MG63 (cell line): ENCODE results near the gene RBFOX2. TPM values are rescaled to one million over a fixed set of nuclear protein-coding genes. Genes with fewer than 3 reads are reported as not detected.
"Not testable (repeated sequence)": the region's sequence is repeated elsewhere in the genome, so short reads cannot be mapped to it uniquely, and the experiment has no call there.

Source experiments
- DNase-seq: peaks from one replicate; pipeline ENCODE4 v3.0.0-alpha.2; 2020
- H3K27me3 ChIP-seq: fragments of 250-450 bp; sonication (Bioruptor Pico); 2 replicates; pipeline ENCODE4 v1.5.1; 2020; ENCODE audit warnings: mild to moderate bottlenecking, moderate library complexity
- H3K36me3 ChIP-seq: fragments of 250-450 bp; sonication (Bioruptor Pico); 2 replicates; pipeline ENCODE4 v1.5.1; 2020; ENCODE audit warnings: mild to moderate bottlenecking, moderate library complexity
- H3K4me3 ChIP-seq: fragments of 250-450 bp; sonication (Bioruptor Pico); 2 replicates; pipeline ENCODE4 v1.5.1; 2020; ENCODE audit warnings: mild to moderate bottlenecking, moderate library complexity
- H3K9me3 ChIP-seq: fragments of 250-450 bp; sonication (Bioruptor Pico); 2 replicates; pipeline ENCODE4 v1.5.1; 2020; ENCODE audit warnings: mild to moderate bottlenecking, moderate library complexity
- total RNA-seq: library from RNA; depleted of rRNA; stranded (reverse); fragments of >200 nt; shearing (Covaris generic); gene quantifications from 2 replicates; pipeline ENCODE4 v1.2.3, GENCODE V29; 2014; ENCODE audit warnings: low replicate concordance

Gene RBFOX2
- total RNA-seq, 1 experiment from 2014 or later = 65.6 TPM

DNA sequence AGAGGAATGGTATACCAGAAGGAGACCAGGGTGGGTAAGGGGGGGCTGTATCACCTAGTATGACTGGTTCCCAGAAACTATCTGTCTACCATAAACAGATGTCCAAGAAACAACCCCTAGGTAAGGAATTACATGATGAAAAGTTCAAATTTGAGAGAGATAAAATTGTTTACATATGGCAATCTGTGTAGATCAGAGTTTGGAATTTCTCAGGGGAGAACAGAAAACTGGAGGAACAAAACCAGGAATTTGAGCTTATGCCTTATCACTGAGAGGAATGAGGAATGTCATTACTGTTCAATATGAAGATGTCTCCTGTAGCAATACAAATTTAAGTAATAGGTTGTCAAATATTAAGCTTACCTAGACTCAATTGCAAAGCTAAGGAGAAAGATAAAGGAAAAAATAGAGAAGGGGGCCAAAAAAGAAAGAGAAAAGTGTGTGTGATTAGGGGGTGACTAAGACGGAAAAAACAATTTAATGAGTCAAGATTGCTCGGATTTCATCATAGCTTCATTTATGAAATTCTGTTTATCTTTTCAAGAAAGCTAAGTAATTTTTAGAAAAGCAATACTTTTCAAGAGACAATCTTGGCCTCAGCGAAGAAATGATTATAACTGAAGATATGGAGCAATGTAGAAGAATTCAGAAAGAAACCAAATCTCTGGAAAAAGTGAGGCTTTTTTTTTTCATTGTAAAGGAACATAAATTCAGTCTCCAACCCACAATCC lies 193.2 kb downstream of the RBFOX2 start:
- Histone ChIP-seq H3K9me3 (no peaks in the 10 kb centered on the region), H3K36me3 (peaks cover 24% of the 10 kb centered on the region), H3K4me3 (peak overlapping the region; percentile 66), H3K27me3 (no peaks in the 10 kb centered on the region)
- no peak for DNase-seq

- Histone ChIP-seq H3K4me3 (peak overlapping the region; percentile 66; the same call in 1 of the 2 replicates), H3K9me3 (no peaks in the 10 kb centered on the region), H3K27me3 (no peaks in the 10 kb centered on the region), H3K36me3 (peaks cover 38% of the 10 kb centered on the region)
- DNase-seq = no peak
These were observed 194.6 kb downstream of the RBFOX2 start for GRCh38 chr22:35834061-35834460.

DNA sequence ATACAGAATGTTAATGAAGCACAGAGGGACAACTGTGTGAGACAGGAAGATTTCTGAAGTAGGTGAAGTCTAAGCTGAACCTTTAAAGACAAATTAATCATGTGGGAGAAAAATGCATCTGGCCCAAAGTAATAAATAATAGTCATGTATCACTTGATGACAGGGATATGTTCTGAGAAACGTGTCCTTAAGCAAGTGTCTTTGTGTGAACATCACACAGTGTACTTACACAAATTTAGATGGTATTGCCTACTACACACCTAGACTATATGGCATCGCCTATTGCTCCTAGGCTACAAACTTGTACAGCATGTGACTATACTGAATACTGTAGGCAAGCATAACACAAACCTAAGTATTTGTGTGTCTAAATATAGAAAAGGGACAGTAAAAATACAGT lies 198.3 kb downstream of the RBFOX2 start:
- peaks cover 49% of the 10 kb centered on the region for H3K36me3 ChIP-seq
- no peaks in the 10 kb centered on the region for H3K27me3 ChIP-seq
- H3K4me3 ChIP-seq = no peak overlapping the region
- H3K9me3 ChIP-seq = no peaks in the 10 kb centered on the region
- DNase-seq = no peak

GRCh38 chr22:35824256-35824655 lies 204.4 kb downstream of the RBFOX2 start:
- DNase-seq = no peak
- Histone ChIP-seq H3K36me3 (peaks cover 48% of the 10 kb centered on the region), H3K4me3 (no peak overlapping the region), H3K27me3 (no peaks in the 10 kb centered on the region), H3K9me3 (no peaks in the 10 kb centered on the region)

DNA sequence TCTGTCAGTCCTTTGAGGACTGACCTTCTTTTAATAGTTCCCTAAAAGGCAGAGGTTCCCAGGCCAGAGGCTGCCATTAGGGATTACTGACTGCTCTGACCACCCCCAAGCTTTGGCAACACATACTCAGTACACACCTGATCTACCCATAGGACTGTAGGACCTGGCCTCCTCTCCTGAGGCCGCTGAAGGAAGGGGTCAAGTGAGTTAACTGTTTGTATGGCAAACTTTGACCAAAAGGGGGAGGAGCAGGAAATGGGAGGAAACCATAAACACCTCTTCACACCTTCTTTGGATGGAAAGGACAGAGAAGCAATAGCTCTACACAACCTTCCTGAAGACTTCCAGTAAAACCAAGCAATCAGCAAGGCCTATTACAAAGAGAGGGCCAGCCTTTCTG lies 207.0 kb downstream of the RBFOX2 start:
- no peak for DNase-seq
- Histone ChIP-seq H3K36me3 (peaks cover 45% of the 10 kb centered on the region), H3K27me3 (no peaks in the 10 kb centered on the region), H3K9me3 (no peaks in the 10 kb centered on the region), H3K4me3 (no peak overlapping the region)

- peaks cover 54% of the 10 kb centered on the region for H3K36me3 ChIP-seq
- no peaks in the 10 kb centered on the region for H3K9me3 ChIP-seq
- DNase-seq = no peak
- no peaks in the 10 kb centered on the region for H3K27me3 ChIP-seq
- no peak overlapping the region for H3K4me3 ChIP-seq
These were observed 209.2 kb downstream of the RBFOX2 start for GRCh38 chr22:35819421-35819820.

DNA sequence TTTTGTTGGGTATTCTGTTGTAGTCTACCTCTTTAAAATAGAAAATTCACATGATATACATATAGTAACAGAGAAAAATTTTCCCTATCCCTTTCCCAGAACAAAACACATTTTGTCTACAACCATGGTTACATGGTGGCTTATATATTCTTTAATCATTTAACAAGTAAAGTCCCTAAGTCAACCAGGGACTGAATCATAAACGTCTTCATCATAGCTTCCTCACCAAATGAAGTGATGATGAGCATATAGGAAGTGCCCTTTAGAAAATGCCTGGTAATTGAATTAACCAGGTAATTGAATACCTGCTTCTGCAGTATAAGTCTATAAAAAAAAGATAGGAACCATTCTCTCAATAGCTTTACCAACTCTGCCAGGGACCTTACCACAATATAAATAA lies 209.7 kb downstream of the RBFOX2 start:
- H3K9me3 ChIP-seq = no peaks in the 10 kb centered on the region
- peaks cover 55% of the 10 kb centered on the region for H3K36me3 ChIP-seq
- no peak for DNase-seq
- H3K27me3 ChIP-seq = no peaks in the 10 kb centered on the region
- H3K4me3 ChIP-seq = no peak overlapping the region

DNA sequence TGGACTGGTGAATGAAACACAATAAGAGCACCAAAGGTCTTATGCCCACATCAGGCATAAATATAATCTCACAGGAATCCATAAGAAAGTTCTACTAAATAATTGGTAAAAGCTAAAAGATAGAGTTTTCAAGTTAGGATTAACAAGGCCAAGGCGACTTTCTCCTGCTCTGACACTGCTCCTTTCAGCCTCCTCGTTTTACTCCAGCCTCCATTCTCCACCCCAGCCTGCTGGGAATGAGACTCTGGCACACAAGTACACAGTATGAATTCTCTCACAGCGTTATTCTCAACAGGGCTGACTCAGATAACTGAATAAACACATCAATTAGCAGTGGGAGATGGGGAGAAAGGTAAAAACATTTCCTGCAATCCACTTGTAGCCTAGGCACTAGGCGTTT lies 216.0 kb downstream of the RBFOX2 start:
- H3K27me3 ChIP-seq = no peaks in the 10 kb centered on the region
- no peak for DNase-seq
- no peak overlapping the region for H3K4me3 ChIP-seq
- peaks cover 78% of the 10 kb centered on the region for H3K36me3 ChIP-seq
- H3K9me3 ChIP-seq = peaks cover 2% of the 10 kb centered on the region; the same call in 1 of the 2 replicates

DNA sequence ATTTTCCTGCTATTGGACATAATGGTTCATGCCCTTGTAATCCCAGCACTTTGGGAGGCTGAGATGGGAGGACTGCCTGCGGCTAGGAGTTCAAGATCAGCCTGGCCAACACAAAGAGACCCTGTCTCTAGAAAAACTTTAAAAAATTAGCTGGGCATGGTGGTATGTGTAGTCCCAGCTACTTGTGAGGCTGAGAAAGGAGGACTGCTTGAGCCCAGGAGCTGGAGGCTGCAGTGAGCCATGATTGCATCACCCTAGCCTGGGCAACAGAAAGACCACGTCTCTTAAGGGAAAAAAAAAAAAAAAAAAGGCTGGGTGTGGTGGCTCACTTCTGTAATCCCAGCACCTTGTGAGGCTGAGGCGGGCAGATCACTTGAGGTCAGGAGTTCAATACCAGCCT lies 217.0 kb downstream of the RBFOX2 start:
- no peak overlapping the region for H3K4me3 ChIP-seq
- H3K27me3 ChIP-seq = no peaks in the 10 kb centered on the region
- H3K36me3 ChIP-seq = peaks cover 81% of the 10 kb centered on the region
- H3K9me3 ChIP-seq = peaks cover 2% of the 10 kb centered on the region; the same call in 1 of the 2 replicates
- DNase-seq = no peak

DNA sequence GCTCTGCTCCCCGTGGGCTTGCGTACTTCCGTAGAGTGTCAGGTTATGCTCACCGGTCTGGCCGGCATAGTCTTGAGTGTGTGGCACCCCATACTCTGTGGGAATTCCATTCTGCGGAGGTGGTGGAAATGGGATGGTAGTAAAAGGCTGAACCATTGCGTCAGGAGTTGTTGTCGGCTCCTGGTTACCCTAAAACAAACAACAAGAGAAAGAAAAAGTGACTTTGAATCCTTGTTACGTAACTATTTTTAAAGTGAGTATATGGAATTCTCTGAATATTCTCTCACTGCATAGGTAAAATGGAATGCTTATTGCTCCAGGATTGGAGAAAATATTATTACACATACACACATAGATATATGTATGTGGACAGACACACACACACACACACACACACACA lies 218.8 kb downstream of the RBFOX2 start:
- Histone ChIP-seq H3K36me3 (peaks cover 75% of the 10 kb centered on the region), H3K27me3 (no peaks in the 10 kb centered on the region), H3K9me3 (peaks cover 2% of the 10 kb centered on the region; the same call in 1 of the 2 replicates), H3K4me3 (no peak overlapping the region)
- DNase-seq = no peak

- peaks cover 2% of the 10 kb centered on the region; the same call in 1 of the 2 replicates for H3K9me3 ChIP-seq
- no peak overlapping the region for H3K4me3 ChIP-seq
- no peaks in the 10 kb centered on the region for H3K27me3 ChIP-seq
- DNase-seq = no peak
- H3K36me3 ChIP-seq = peaks cover 79% of the 10 kb centered on the region
These were observed 220.2 kb downstream of the RBFOX2 start for GRCh38 chr22:35808377-35808776.

DNA sequence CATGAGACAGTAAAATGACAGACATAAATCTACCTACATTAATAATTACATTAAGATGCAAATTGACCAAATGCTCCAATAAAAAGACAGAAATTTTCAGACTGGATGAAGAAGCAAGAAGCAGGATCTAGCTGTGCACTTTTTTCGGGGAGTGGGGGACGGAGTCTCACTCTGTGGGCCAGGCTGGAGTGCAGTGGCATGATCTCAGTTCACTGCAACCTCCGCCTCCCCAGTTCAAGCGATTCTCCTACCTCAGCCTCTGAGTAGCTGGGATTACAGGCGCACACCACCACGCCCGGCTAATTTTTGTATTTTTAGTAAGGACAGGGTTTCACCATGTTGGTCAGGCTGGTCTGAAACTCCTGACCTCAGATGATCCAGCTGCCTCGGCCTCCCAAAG lies 222.0 kb downstream of the RBFOX2 start:
- H3K4me3 ChIP-seq = not testable (repeated sequence)
- H3K36me3 ChIP-seq = peaks cover 84% of the 10 kb centered on the region

DNA sequence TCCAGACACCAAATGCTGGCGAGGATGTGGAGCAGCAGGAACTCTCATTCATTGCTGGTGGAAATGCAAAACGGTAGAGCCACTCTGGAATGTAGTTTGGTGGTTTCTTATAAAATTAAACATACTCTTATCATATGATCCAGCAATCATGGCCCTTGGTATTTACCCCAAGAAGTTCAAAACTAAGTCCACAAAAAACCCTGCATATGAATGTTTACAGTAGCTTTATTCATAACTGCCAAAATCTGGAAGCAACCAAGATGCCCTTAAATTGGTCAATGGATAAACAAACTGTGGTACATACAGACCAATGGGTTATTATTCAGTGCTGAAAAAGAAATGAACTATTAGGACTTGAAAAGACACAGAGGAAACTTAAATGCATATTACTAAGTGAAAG lies 223.2 kb downstream of the RBFOX2 start:
- Histone ChIP-seq H3K4me3 (no peak overlapping the region), H3K36me3 (peaks cover 86% of the 10 kb centered on the region), H3K27me3 (no peaks in the 10 kb centered on the region), H3K9me3 (no peaks in the 10 kb centered on the region)
- DNase-seq = no peak

More for the DNA sequence above, 222.0 kb downstream of the RBFOX2 start:
- not testable (repeated sequence) for H3K9me3 ChIP-seq, DNase-seq, H3K27me3 ChIP-seq

DNA sequence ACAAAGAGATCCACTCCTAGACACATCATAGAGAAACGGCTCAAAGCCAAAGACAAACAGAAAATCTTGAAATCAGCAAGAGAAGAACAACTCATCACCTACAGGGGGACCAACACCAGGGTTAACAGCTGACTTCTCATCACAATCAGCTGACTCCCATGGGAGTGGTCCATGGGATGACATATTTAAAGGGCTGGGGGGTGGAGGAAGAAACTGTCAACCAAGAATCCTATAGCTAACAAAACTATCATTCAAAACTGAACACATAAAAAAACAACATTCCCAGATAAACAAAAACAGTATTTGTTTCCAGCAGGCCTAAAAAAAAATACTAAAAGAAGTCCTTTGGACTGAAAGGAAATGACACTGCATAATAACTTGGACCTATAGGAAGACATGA lies 224.2 kb downstream of the RBFOX2 start:
- no peak for DNase-seq
- Histone ChIP-seq H3K9me3 (no peaks in the 10 kb centered on the region), H3K27me3 (no peaks in the 10 kb centered on the region), H3K36me3 (peaks cover 78% of the 10 kb centered on the region), H3K4me3 (no peak overlapping the region)

DNA sequence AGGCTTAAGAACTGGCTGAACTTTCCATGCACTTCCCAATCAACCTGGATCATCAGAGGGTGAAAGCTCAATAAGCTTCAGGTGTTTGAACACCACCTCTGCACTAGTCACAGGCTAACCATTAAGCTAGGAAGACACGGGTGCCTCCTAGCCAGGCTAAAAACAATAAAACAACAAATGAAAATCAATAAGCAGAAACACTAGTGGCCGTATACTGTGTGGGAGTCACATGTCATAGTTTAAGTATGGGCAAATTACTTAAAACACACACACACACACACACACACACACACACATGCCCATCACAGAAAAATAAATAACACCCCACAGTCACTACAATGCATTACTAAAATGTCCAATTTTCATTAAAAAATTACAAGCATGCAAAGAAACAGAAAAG lies 225.7 kb downstream of the RBFOX2 start:
- H3K27me3 ChIP-seq = no peaks in the 10 kb centered on the region
- no peak overlapping the region for H3K4me3 ChIP-seq
- peaks cover 69% of the 10 kb centered on the region for H3K36me3 ChIP-seq
- no peaks in the 10 kb centered on the region for H3K9me3 ChIP-seq
- no peak for DNase-seq

GRCh38 chr22:35801301-35801700 lies 227.3 kb downstream of the RBFOX2 start:
- H3K27me3 ChIP-seq, H3K4me3 ChIP-seq, H3K9me3 ChIP-seq: not testable (repeated sequence)
- peaks cover 63% of the 10 kb centered on the region for H3K36me3 ChIP-seq
- peak; percentile 16 for DNase-seq

GRCh38 chr22:35799150-35799549 lies 229.5 kb downstream of the RBFOX2 start:
- Histone ChIP-seq H3K27me3 (no peaks in the 10 kb centered on the region), H3K36me3 (peaks cover 52% of the 10 kb centered on the region), H3K9me3 (no peaks in the 10 kb centered on the region), H3K4me3 (no peak overlapping the region)
- DNase-seq = no peak

DNA sequence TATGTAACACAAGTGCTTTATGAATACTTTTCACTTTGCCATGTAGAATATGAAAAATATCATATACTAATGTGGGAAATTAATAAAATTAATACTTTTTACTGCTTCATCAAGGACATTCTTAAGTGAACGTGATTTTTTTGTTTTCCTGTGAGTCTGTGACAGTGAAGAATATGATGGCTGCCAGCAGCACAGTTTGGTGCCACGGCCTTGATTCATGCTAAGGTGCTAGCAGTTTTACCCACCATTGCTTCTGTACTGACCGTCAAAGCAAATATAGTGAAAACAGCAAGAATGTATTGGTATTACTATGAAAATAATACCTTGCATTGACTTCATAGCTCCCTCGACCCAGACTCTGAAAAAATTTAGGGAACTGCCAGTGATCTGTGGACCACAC lies 231.2 kb downstream of the RBFOX2 start:
- DNase-seq = no peak
- Histone ChIP-seq H3K36me3 (peaks cover 50% of the 10 kb centered on the region), H3K27me3 (no peaks in the 10 kb centered on the region), H3K9me3 (no peaks in the 10 kb centered on the region), H3K4me3 (no peak overlapping the region)
